Measurements from ENCODE around the gene ADM5. TPM values are rescaled to one million over a fixed set of nuclear protein-coding genes. Genes with fewer than 3 reads are reported as not detected.

Gene ADM5
- total RNA-seq, 6 experiments from 2014 or later, result 0.19 to 0.70 (median 0.51) TPM

- H3K27me3 ChIP-seq, result no peaks in the 10 kb centered on the region
- intact Hi-C loops (cut with DNase I), result no loop called here
- no peak overlapping the region for H3K4me3 ChIP-seq
- H3K27ac ChIP-seq, result no peak overlapping the region
- no peaks in the 10 kb centered on the region for H3K9me3 ChIP-seq
- WGBS (ENCODE audit: insufficient coverage, low coverage, low lambda C conversion rate, missing lambda C conversion rate), result no CpG with 5 or more reads among the region's 13 CpGs
- no peak for TF ChIP-seq CTCF (IDR thresholded peaks at IDR 0.05)
- TF ChIP-seq POLR2A (IDR thresholded peaks at IDR 0.05), result no peak
- H3K4me1 ChIP-seq, result no peaks in the 10 kb centered on the region
- H3K36me3 ChIP-seq, result peaks cover 0 to 74% (median 22%) of the 10 kb centered on the region in 4 donors
- DNase-seq, result no peak
- ATAC-seq, result no peak
Measured at GRCh38 chr19:49653466-49653806, 36.0 kb upstream of the ADM5 start.

- Histone ChIP-seq H3K9me3 (no peaks in the 10 kb centered on the region), H3K27ac (no peak overlapping the region), H3K36me3 (peaks cover 0 to 75% (median 19%) of the 10 kb centered on the region in 4 donors), H3K4me3 (no peak overlapping the region), H3K4me1 (no peaks in the 10 kb centered on the region), H3K27me3 (no peaks in the 10 kb centered on the region)
- 75% methylated on average over 6 of the region's 10 CpGs for WGBS (ENCODE audit: insufficient coverage, low coverage, low lambda C conversion rate, missing lambda C conversion rate)
- TF ChIP-seq CTCF (IDR thresholded peaks at IDR 0.05), result no peak
- TF ChIP-seq POLR2A (IDR thresholded peaks at IDR 0.05), result no peak
- DNase-seq, result no peak
- ATAC-seq, result no peak
- intact Hi-C loops (cut with DNase I), result no loop called here
Measured at GRCh38 chr19:49654581-49654980, 34.8 kb upstream of the ADM5 start.

GRCh38 chr19:49655570-49656455 lies 33.6 kb upstream of the ADM5 start:
- ATAC-seq (no peak), DNase-seq (no peak)
- peaks cover 0 to 72% (median 19%) of the 10 kb centered on the region in 4 donors for H3K36me3 ChIP-seq
- no peaks in the 10 kb centered on the region for H3K27me3 ChIP-seq
- TF ChIP-seq POLR2A (IDR thresholded peaks at IDR 0.05) (no peak), CTCF (IDR thresholded peaks at IDR 0.05) (no peak)
- WGBS (ENCODE audit: insufficient coverage, low coverage, low lambda C conversion rate, missing lambda C conversion rate), result 92% methylated on average over 8 of the region's 23 CpGs
- no peaks in the 10 kb centered on the region for H3K4me1 ChIP-seq
- intact Hi-C loops (cut with DNase I), result no loop called here
- no peak overlapping the region for H3K27ac ChIP-seq
- no peaks in the 10 kb centered on the region for H3K9me3 ChIP-seq
- H3K4me3 ChIP-seq, result no peak overlapping the region

- peaks cover 0 to 74% (median 16%) of the 10 kb centered on the region in 4 donors for H3K36me3 ChIP-seq
- H3K4me1 ChIP-seq, result no peaks in the 10 kb centered on the region
- H3K27me3 ChIP-seq, result no peaks in the 10 kb centered on the region
- TF ChIP-seq CTCF (IDR thresholded peaks at IDR 0.05), result no peak
- TF ChIP-seq POLR2A (IDR thresholded peaks at IDR 0.05), result no peak
- no peak overlapping the region for H3K27ac ChIP-seq
- no peaks in the 10 kb centered on the region for H3K9me3 ChIP-seq
- intact Hi-C loops (cut with DNase I), result no loop called here
- H3K4me3 ChIP-seq, result no peak overlapping the region
- no peak for DNase-seq
- ATAC-seq, result no peak
- WGBS (ENCODE audit: insufficient coverage, low coverage, low lambda C conversion rate, missing lambda C conversion rate), result 96% methylated on average over 7 of the region's 17 CpGs
Measured at GRCh38 chr19:49656456-49657109, 32.8 kb upstream of the ADM5 start.

Data from right lobe of liver (tissue), 6 donors.